Retina (tissue), 1 donor: Measurements from ENCODE around the gene MMS19.

ENCODE experiments used
- DNase-seq: peaks from one replicate; pipeline ENCODE4 v3.0.0-alpha.2; 2016

The MMS19 gene

GRCh38 chr10:97412891-97413304, 85.3 kb downstream of the MMS19 start:
- DNase-seq, result no peak

GRCh38 chr10:97411406-97411805, 86.8 kb downstream of the MMS19 start:
- no peak for DNase-seq

DNA sequence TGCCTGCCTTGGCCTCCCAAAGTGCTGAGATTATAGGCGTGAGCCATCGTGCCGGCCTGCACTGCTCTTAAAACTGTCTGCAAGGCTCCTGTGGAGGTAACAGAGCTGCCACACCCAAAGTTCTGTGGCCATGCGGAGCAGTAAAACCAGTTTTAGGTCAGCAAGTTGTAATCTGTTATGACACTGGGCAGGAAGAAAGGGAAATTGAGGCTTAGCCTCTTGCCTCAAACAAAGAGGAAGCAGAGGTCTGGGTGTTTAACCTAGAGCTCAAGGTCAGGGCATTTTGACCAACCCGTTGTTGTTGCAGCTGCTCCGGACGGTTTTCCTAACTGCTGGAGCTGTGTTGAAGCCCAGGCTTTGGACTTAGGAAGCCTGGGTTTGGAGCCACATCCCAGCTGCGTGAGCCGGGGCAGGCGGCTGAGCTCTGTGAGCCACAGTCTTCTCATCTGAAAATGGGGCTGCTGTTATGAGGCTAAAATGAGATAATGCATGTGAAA, 89.7 kb downstream of the MMS19 start:
- no peak for DNase-seq
